MCF 10A (cell line): ENCODE data around the gene RABGAP1L. TPM values are rescaled to one million over a fixed set of nuclear protein-coding genes. Genes with fewer than 3 reads are reported as not detected.
"Not testable (repeated sequence)": the region's sequence is repeated elsewhere in the genome, so short reads cannot be mapped to it uniquely, and the experiment has no call there.

Experiments used
- BruUV-seq: library from RNA; stranded (reverse); fragments of 400-500 nt; replicated peaks from 2 replicates; lab custom pipeline; 2021; lab: Mats Ljungman, UMichigan
- CTCF ChIA-PET: fragments of 300-600 bp; sonication (Branson Sonifier 250); formaldehyde crosslinking; extraction: SDS; loops from one replicate; lab custom pipeline; 2021; ENCODE audit warnings: antibody characterized with exemption, inconsistent platforms; lab: Yijun Ruan, JAX
- POLR2A ChIA-PET: fragments of 300-600, 350-650 bp; sonication (Branson Sonifier 250); formaldehyde crosslinking; extraction: SDS; loops from one replicate; lab custom pipeline; 2020; ENCODE audit warnings: antibody characterized with exemption, inconsistent platforms; lab: Yijun Ruan, JAX
- DNase-seq: peaks from one replicate; pipeline ENCODE4 v3.0.0-alpha.2; 2018; ENCODE audit not compliant: unreplicated experiment
- H3K27ac Mint-ChIP-seq: one replicate; pipeline ENCODE4 v1.8.0; 2022; ENCODE audit warnings: mild to moderate bottlenecking, low read depth, mixed read lengths; ENCODE audit not compliant: unreplicated experiment
- H3K27me3 Mint-ChIP-seq: one replicate; pipeline ENCODE4 v1.8.0; 2022; ENCODE audit warnings: mixed read lengths; ENCODE audit not compliant: insufficient read depth, unreplicated experiment
- H3K36me3 Mint-ChIP-seq: one replicate; pipeline ENCODE4 v1.8.0; 2022; ENCODE audit warnings: mild to moderate bottlenecking, moderate library complexity, mixed read lengths; ENCODE audit not compliant: insufficient read depth, unreplicated experiment
- H3K4me1 Mint-ChIP-seq: one replicate; pipeline ENCODE4 v1.8.0; 2022; ENCODE audit warnings: mixed read lengths; ENCODE audit not compliant: insufficient read depth, unreplicated experiment
- H3K4me3 Mint-ChIP-seq: one replicate; pipeline ENCODE4 v1.8.0; 2022; ENCODE audit warnings: mild to moderate bottlenecking, moderate library complexity, mixed read lengths; ENCODE audit not compliant: unreplicated experiment
- H3K9me3 Mint-ChIP-seq: one replicate; pipeline ENCODE4 v1.8.0; 2022; ENCODE audit warnings: mixed read lengths; ENCODE audit not compliant: unreplicated experiment
- intact Hi-C: fragments of 100-400 bp; cut with micrococcal nuclease; formaldehyde crosslinking; loops from 2 replicates; pipeline ENCODE4 v1.14.1; 2022
- total RNA-seq: library from RNA; stranded (reverse); gene quantifications from 2 replicates; pipeline ENCODE4 v1.2.3, GENCODE V29; 2022
- TF ChIP-seq, protein P1 (sequence below): fragments of 200-600 bp; IDR thresholded peaks from one replicate; pipeline ENCODE4 v1.8.0; 2022; ENCODE audit warnings: antibody characterized with exemption, mild to moderate bottlenecking; ENCODE audit not compliant: unreplicated experiment

The RABGAP1L gene
- total RNA-seq, 1 experiment from 2014 or later = 18.2 TPM

DNA sequence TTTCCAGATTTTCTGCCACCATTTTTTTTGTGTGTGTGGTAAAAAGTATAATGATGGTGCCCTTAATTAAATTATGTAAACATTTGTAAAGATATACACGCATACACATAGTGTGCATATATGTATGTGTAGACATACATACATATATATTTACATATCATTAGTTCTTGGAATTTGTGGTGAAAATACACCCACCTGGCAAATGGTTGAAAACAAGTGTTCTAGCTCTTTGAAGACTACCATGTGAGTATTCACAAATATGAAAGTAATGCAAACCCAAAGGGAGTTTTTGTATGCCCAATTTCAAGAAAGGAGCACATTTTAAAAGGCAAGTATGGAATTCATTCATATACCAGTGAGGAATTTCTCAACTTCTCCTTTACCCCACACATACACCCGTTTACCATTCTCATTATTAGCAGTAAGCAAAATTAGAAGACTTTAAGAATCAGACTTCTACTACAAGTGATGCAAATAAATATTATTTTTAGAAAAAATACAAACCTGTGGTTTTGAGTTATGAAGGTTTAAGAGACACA, 8.0 kb downstream of the RABGAP1L start:
- BruUV-seq = no TSS peak
- CTCF ChIA-PET = interaction anchor here (0.9 to 2.1 kb wide), 4 partner anchors 25 to 1422 kb away, joined by 3 to 9 read pairs (median 3); no protein-coding TSS in a partner anchor
- intact Hi-C loops = no loop called here
- H3K9me3 Mint-ChIP-seq = no peaks in the 10 kb centered on the region
- H3K27ac Mint-ChIP-seq = no peak overlapping the region
- POLR2A ChIA-PET = interaction anchor here (0.7 to 1.5 kb wide), 3 partner anchors 10 to 190 kb away, joined by 3 to 4 read pairs (median 4); no protein-coding TSS in a partner anchor
- TF ChIP-seq, protein P1, sequence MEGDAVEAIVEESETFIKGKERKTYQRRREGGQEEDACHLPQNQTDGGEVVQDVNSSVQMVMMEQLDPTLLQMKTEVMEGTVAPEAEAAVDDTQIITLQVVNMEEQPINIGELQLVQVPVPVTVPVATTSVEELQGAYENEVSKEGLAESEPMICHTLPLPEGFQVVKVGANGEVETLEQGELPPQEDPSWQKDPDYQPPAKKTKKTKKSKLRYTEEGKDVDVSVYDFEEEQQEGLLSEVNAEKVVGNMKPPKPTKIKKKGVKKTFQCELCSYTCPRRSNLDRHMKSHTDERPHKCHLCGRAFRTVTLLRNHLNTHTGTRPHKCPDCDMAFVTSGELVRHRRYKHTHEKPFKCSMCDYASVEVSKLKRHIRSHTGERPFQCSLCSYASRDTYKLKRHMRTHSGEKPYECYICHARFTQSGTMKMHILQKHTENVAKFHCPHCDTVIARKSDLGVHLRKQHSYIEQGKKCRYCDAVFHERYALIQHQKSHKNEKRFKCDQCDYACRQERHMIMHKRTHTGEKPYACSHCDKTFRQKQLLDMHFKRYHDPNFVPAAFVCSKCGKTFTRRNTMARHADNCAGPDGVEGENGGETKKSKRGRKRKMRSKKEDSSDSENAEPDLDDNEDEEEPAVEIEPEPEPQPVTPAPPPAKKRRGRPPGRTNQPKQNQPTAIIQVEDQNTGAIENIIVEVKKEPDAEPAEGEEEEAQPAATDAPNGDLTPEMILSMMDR = no peak
- H3K4me1 Mint-ChIP-seq = peaks cover 7% of the 10 kb centered on the region
- no peak for DNase-seq
- H3K36me3 Mint-ChIP-seq = no peaks in the 10 kb centered on the region
- no peak overlapping the region for H3K4me3 Mint-ChIP-seq
- no peaks in the 10 kb centered on the region for H3K27me3 Mint-ChIP-seq

DNA sequence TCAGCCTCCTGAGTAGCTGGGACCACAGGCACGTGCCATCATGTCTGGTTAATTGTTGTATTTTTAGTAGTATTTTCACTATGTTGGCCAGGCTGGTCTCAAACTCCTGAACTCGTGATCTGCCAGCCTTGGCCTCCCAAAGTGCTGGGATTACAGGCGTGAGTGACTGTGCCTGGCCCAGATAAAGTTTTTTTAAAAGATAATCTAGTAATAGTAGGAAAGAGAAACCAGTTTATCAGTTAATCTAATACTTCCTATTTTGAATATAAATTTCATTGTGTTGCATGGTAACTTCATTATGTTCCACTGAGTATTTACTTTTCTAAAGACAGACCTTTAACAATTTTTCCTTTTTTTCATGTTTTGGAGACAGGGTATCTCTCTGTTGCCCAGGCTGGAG, 10.0 kb downstream of the RABGAP1L start:
- H3K4me3 Mint-ChIP-seq = no peak overlapping the region
- POLR2A ChIA-PET = interaction anchor here (0.7 to 1.5 kb wide), 4 partner anchors 9 to 301 kb away, joined by 3 to 9 read pairs (median 3); partner anchors contain the start of genes RABGAP1L and ZBTB37
- H3K27me3 Mint-ChIP-seq = no peaks in the 10 kb centered on the region
- TF ChIP-seq, protein P1 = no peak
- no peaks in the 10 kb centered on the region for H3K36me3 Mint-ChIP-seq
- intact Hi-C loops = no loop called here
- CTCF ChIA-PET = interaction anchor here (0.5 to 1.6 kb wide), 4 partner anchors 14 to 1997 kb away, joined by 3 to 5 read pairs (median 4); no protein-coding TSS in a partner anchor
- no peak for DNase-seq
- no peaks in the 10 kb centered on the region for H3K9me3 Mint-ChIP-seq
- no peak overlapping the region for H3K27ac Mint-ChIP-seq
- no TSS peak for BruUV-seq
- H3K4me1 Mint-ChIP-seq = peaks cover 6% of the 10 kb centered on the region

DNA sequence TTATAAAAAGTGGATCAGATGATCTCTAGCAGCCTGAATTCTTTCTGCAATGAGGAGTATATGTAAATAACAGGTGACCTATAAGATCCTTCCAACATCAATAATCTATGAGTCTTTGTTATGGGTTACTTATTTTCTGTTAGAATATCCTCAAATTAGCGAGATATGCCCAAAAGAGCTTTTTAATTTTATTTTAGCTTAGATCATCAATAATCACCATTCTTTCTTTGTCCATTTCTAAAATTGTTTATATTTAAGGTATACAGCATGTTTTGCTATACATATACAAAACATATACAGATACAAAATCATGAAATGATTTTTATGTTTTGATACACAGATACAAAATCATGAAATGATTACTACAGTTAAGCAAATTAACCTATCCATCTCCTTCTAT, 11.8 kb downstream of the RABGAP1L start:
- H3K36me3 Mint-ChIP-seq = no peaks in the 10 kb centered on the region
- TF ChIP-seq, protein P1 = no peak
- CTCF ChIA-PET = interaction anchor here (1.2 to 1.8 kb wide), 2 partner anchors 10 to 47 kb away, joined by 4 to 8 read pairs; no protein-coding TSS in a partner anchor
- H3K27ac Mint-ChIP-seq = no peak overlapping the region
- H3K9me3 Mint-ChIP-seq = no peaks in the 10 kb centered on the region
- no peaks in the 10 kb centered on the region for H3K4me1 Mint-ChIP-seq
- BruUV-seq = no TSS peak
- no peak for DNase-seq
- intact Hi-C loops = no loop called here
- no peak overlapping the region for H3K4me3 Mint-ChIP-seq
- POLR2A ChIA-PET = interaction anchor here (0.6 kb wide), 1 partner anchor 77 kb away, joined by 3 read pairs; no protein-coding TSS in a partner anchor
- H3K27me3 Mint-ChIP-seq = no peaks in the 10 kb centered on the region

DNA sequence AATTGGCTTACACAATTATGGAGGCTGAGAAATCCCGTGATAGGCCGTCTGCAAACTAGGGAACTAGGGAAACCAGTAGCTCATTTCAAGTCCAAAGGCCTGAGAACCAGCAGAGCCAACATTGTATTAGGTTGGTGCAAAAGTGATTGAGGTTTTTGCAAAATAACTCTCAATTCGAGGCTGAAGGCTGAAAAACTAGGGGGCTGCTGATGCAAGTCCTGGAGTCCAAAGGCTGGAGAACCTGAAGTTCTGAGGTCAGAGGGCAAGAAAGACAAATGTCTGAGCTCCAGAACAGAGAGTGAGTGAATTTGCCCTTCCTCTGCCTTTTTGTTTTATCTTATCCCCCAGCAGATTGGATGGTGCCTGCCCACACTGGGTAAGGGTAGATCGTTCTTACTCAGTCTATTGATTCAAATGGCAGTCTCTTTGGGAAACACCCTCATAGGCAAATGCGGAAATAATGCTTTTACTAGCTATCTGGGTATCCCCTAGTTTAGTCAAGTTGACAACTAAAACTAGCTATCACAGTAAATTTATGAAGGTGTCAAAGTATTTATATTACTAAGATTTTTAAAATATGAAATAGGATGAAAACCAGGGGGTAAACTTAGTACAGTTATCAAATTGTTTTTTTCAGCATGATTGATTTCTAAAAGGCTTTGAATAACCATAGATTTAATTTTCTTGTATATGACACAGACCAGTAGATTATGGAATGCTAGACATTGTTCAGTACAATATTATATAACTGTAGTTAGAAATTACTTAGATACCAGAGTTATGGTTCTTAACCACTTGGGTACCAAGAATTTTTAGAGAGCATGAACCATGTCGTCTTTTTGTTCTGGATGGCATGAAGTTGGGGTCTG, 15.4 kb downstream of the RABGAP1L start:
- DNase-seq = no peak
- Mint-ChIP-seq H3K9me3 (peaks cover 8% of the 10 kb centered on the region), H3K4me1 (no peaks in the 10 kb centered on the region), H3K27me3 (no peaks in the 10 kb centered on the region), H3K27ac (no peak overlapping the region), H3K36me3 (no peaks in the 10 kb centered on the region), H3K4me3 (no peak overlapping the region)
- TF ChIP-seq, protein P1 = no peak
- intact Hi-C loops = no loop called here
- ChIA-PET CTCF (interaction anchor here (0.6 to 1.9 kb wide), 8 partner anchors 11 to 1750 kb away, joined by 3 to 6 read pairs (median 3); no protein-coding TSS in a partner anchor), POLR2A (interaction anchor here (0.6 to 1.1 kb wide), 4 partner anchors 13 to 38 kb away, joined by 3 to 6 read pairs (median 3); no protein-coding TSS in a partner anchor)
- BruUV-seq = no TSS peak

DNA sequence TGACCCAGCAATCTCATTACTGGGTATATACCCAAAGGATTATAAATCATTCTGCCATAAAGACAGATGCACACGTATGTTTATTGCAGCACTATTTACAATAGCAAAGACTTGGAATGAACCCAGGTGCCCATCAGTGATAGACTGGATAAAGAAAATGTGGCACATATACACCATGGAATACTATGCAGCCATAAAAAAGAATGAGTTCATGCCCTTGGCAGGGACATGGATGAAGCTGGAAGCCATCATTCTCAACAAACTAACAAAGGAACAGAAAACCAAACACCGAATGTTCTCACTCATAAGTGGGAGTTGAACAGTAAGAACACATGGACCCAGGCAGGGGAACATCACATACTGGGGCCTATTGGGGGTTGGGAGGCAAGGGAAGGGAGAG, 19.1 kb downstream of the RABGAP1L start:
- H3K27ac Mint-ChIP-seq, H3K36me3 Mint-ChIP-seq, H3K9me3 Mint-ChIP-seq, intact Hi-C loops, H3K4me3 Mint-ChIP-seq, DNase-seq, BruUV-seq, H3K27me3 Mint-ChIP-seq, H3K4me1 Mint-ChIP-seq, POLR2A ChIA-PET: not testable (repeated sequence)
- CTCF ChIA-PET = interaction anchor here (0.6 to 1.4 kb wide), 4 partner anchors 14 to 1014 kb away, joined by 3 to 7 read pairs (median 4); no protein-coding TSS in a partner anchor
